HCT116 (cell line): Measurements from ENCODE around the gene SLC17A5. TPM values are rescaled to one million over a fixed set of nuclear protein-coding genes. Genes with fewer than 3 reads are reported as not detected.

Experiments
- ATAC-seq: fragments of 200-7000 bp; cut with Tn5 transposase; 2 replicates; pipeline ENCODE4 v1.9.1; 2020; ENCODE audit warnings: mild to moderate bottlenecking, moderate library complexity
- BruUV-seq: library from RNA; stranded (reverse); fragments of 400-500 nt; replicated peaks from 2 replicates; lab custom pipeline; 2021; lab: Mats Ljungman, UMichigan
- CTCF ChIA-PET: fragments of 300-600 bp; sonication (Branson Sonifier 250); formaldehyde crosslinking; loops from one replicate; lab custom pipeline; 2021; ENCODE audit warnings: antibody characterized with exemption; lab: Charles Lee
- POLR2A ChIA-PET: fragments of 300-600, 350-600 bp; sonication (Branson Sonifier 250); formaldehyde crosslinking; loops from one replicate; lab custom pipeline; 2021; ENCODE audit warnings: antibody characterized with exemption; lab: Charles Lee
- RAD21 ChIA-PET, 2 experiments: fragments of 300-600 bp; sonication (Branson Sonifier 250); formaldehyde crosslinking; loops; one replicate each; lab custom pipeline; 2023; ENCODE audit warnings: low total read pairs in 2 of 2; ENCODE audit not compliant: uncharacterized antibody in 2 of 2, unreplicated experiment in 2 of 2, low non-redundant PET in 1 of 2; lab: Charles Lee
- DNase-seq: peaks from one replicate; pipeline ENCODE4 v3.0.0-alpha.2; 2010; ENCODE audit warnings: low read depth, low spot score
- H2AFZ ChIP-seq: fragments of 200-600 bp; shearing (Covaris generic), sonication (generic); 2 replicates; pipeline ENCODE4 v1.6.1; 2017; ENCODE audit warnings: low read depth, mixed run types, mixed read lengths, antibody characterized with exemption, low read length; ENCODE audit not compliant: poor library complexity, severe bottlenecking
- H3K27ac ChIP-seq: 2 replicates; pipeline ENCODE4 v1.5.1; 2012; ENCODE audit warnings: low read depth, low read length
- H3K27me3 ChIP-seq: fragments of 200-600 bp; sonication (generic); 2 replicates; pipeline ENCODE4 v1.6.1; 2016; ENCODE audit warnings: mixed run types, low read length, mixed read lengths; ENCODE audit not compliant: insufficient read depth
- H3K36me3 ChIP-seq, 2 experiments: fragments of 200-500 bp in 1 of 2; fragments of 200-600 bp in 1 of 2; sonication (Bioruptor generic) in 1 of 2; sonication (generic) in 1 of 2; 2 replicates each; pipeline versions ENCODE4 v1.5.1 to v1.6.1; 2014 to 2016; ENCODE audit warnings: low read length in 2 of 2, inconsistent platforms in 1 of 2, mixed read lengths in 1 of 2, mixed run types in 1 of 2; ENCODE audit not compliant: insufficient read depth in 2 of 2, control insufficient read depth in 1 of 2
- H3K4me1 ChIP-seq, 2 experiments: fragments of 200-600 bp in 1 of 2; sonication (generic) in 1 of 2; 2 replicates each; pipeline versions ENCODE4 v1.5.1 to v1.6.1; 2012 to 2017; ENCODE audit warnings: low read length in 2 of 2, inconsistent platforms in 1 of 2, mild to moderate bottlenecking in 1 of 2, mixed read lengths in 1 of 2, mixed run types in 1 of 2, moderate library complexity in 1 of 2; ENCODE audit not compliant: insufficient read depth in 2 of 2, control insufficient read depth in 1 of 2
- H3K4me2 ChIP-seq: fragments of 200-600 bp; sonication (generic); 2 replicates; pipeline ENCODE4 v1.6.1; 2017; ENCODE audit warnings: mixed run types, low read length, mixed read lengths
- H3K4me3 ChIP-seq, 2 experiments: fragments of 200-600 bp in 1 of 2; sonication (generic) in 1 of 2; replicated peaks in 1 of 2; 2 replicates each; pipeline ENCODE4 v1.5.1; 2011 to 2016; ENCODE audit warnings: low read length in 2 of 2, control low read depth in 1 of 2, low read depth in 1 of 2, mild to moderate bottlenecking in 1 of 2, mixed read lengths in 1 of 2, mixed run types in 1 of 2
- H3K79me2 ChIP-seq: fragments of 200-600 bp; sonication (generic); 2 replicates; pipeline ENCODE4 v1.6.1; 2017; ENCODE audit warnings: mild to moderate bottlenecking, mixed run types, low read length, moderate library complexity, mixed read lengths; ENCODE audit not compliant: insufficient read depth
- H3K9ac ChIP-seq: fragments of 200-600 bp; sonication (generic); 2 replicates; pipeline ENCODE4 v1.6.1; 2016; ENCODE audit warnings: low read length, mixed read lengths
- H3K9me2 ChIP-seq: fragments of 200-600 bp; sonication (generic), shearing (Covaris generic); 2 replicates; pipeline ENCODE4 v1.6.1; 2017; ENCODE audit warnings: mixed run types, mild to moderate bottlenecking, moderate library complexity; ENCODE audit not compliant: insufficient read depth
- H3K9me3 ChIP-seq, 2 experiments: fragments of 200-500 bp in 1 of 2; fragments of 200-600 bp in 1 of 2; sonication (Bioruptor generic) in 1 of 2; sonication (generic) in 1 of 2; 2 replicates each; pipeline ENCODE4 v1.6.1; 2014 to 2017; ENCODE audit warnings: low read length in 2 of 2, mixed read lengths in 2 of 2, inconsistent platforms in 1 of 2, low read depth in 1 of 2, mild to moderate bottlenecking in 1 of 2, mixed run types in 1 of 2, moderate library complexity in 1 of 2; ENCODE audit not compliant: control insufficient read depth in 1 of 2, insufficient read depth in 1 of 2
- H4K20me1 ChIP-seq: fragments of 200-600 bp; sonication (generic), shearing (Covaris generic); 2 replicates; pipeline ENCODE4 v1.6.1; 2017; ENCODE audit warnings: mixed run types, mild to moderate bottlenecking, moderate library complexity; ENCODE audit not compliant: insufficient read depth
- CBX3 ChIP-seq: IDR thresholded peaks from 2 replicates; pipeline ENCODE4 v1.6.1; 2012; ENCODE audit warnings: low read depth
- CEBPB ChIP-seq: IDR thresholded peaks from 2 replicates; pipeline ENCODE4 v1.6.1; 2012; ENCODE audit warnings: low read depth
- EZH2 ChIP-seq: fragments of 200-600 bp; sonication (generic); IDR thresholded peaks from 2 replicates; pipeline ENCODE4 v1.6.1; 2017; ENCODE audit warnings: antibody characterized with exemption, mixed run types
- FOSL1 ChIP-seq: IDR thresholded peaks from 2 replicates; pipeline ENCODE4 v1.6.1; 2012; ENCODE audit warnings: low read depth
- JUND ChIP-seq: IDR thresholded peaks from 2 replicates; pipeline ENCODE4 v1.6.1; 2012
- POLR2A ChIP-seq: IDR thresholded peaks from 2 replicates; pipeline ENCODE4 v1.7.0; 2011; ENCODE audit warnings: borderline replicate concordance; ENCODE audit not compliant: insufficient read depth, insufficient read length; ENCODE audit errors: extremely low read depth
- POLR2AphosphoS5 ChIP-seq: IDR thresholded peaks from 2 replicates; pipeline ENCODE4 v1.6.1; 2011; ENCODE audit warnings: mild to moderate bottlenecking, low read depth, low read length, moderate library complexity
- RAD21 ChIP-seq: IDR thresholded peaks from 2 replicates; pipeline ENCODE4 v1.6.1; 2012; ENCODE audit warnings: low read depth, mild to moderate bottlenecking
- SRF ChIP-seq: IDR thresholded peaks from 2 replicates; pipeline ENCODE4 v1.6.1; 2012; ENCODE audit warnings: low read depth
- TCF7L2 ChIP-seq: IDR thresholded peaks from 2 replicates; pipeline ENCODE4 v1.7.0; 2011; ENCODE audit warnings: borderline replicate concordance, inconsistent platforms; ENCODE audit not compliant: insufficient read depth, insufficient read length; ENCODE audit errors: extremely low read depth
- YY1 ChIP-seq: IDR thresholded peaks from 2 replicates; pipeline ENCODE4 v1.6.1; 2011; ENCODE audit warnings: low read length, low read depth, moderate library complexity, mild to moderate bottlenecking; ENCODE audit not compliant: insufficient replicate concordance; ENCODE audit errors: extremely low read depth
- ZFX ChIP-seq: fragments of 450-650 bp; IDR thresholded peaks from 2 replicates; pipeline ENCODE4 v1.6.1; 2017
- ZNF274 ChIP-seq: fragments of 200-500 bp; sonication (Bioruptor generic); IDR thresholded peaks from 2 replicates; pipeline ENCODE4 v1.6.1; 2014; ENCODE audit warnings: mild to moderate bottlenecking, low read depth, low read length, inconsistent platforms
- intact Hi-C: fragments of 100-400 bp; cut with micrococcal nuclease; formaldehyde crosslinking; loops from 2 replicates; pipeline ENCODE4 v1.10.0; 2022
- total RNA-seq: library from RNA; stranded (reverse); gene quantifications from one replicate; pipeline ENCODE4 v1.2.1, GENCODE V29; 2021; ENCODE audit not compliant: unreplicated experiment
- TF ChIP-seq, protein P1 (sequence below): IDR thresholded peaks from 2 replicates; pipeline ENCODE4 v1.6.1; 2012
- TF ChIP-seq, protein P2 (sequence below), 3 experiments: fragments of 200-600 bp in 1 of 3; sonication (generic) in 1 of 3; IDR thresholded peaks in 2 of 3; conservative IDR thresholded peaks in 1 of 3; 2 replicates each; pipeline ENCODE4 v1.5.1; 2012 to 2017; ENCODE audit warnings: low read depth in 2 of 3, low read length in 2 of 3, antibody characterized with exemption in 1 of 3, borderline replicate concordance in 1 of 3, control low read depth in 1 of 3, mild to moderate bottlenecking in 1 of 3, mixed read lengths in 1 of 3, mixed run types in 1 of 3, moderate library complexity in 1 of 3; ENCODE audit not compliant: insufficient read depth in 1 of 3
- TF ChIP-seq, protein P3 (sequence below): IDR thresholded peaks from 2 replicates; pipeline ENCODE4 v1.6.1; 2012; ENCODE audit warnings: low read depth

SLC17A5 gene
- total RNA-seq, 1 experiment from 2014 or later: 17.0 TPM

DNA sequence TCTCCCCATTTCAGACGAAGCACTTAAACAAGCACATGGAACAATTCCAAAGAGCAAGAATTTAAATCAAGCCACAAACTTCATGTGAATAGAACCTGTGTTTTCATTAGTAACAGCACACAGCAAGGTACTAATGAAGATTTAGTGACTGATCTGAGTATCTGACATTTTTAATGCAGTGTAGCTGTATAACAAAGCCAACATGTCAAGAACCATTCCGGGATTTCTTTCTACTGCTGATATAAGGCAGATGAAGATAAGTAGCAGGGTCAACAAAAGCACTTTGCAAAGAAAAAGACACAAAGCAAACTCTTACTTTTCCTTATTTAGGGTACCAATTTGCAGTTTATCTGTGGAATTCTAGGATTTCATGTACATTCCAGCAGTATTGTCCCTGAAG lies 11.3 kb downstream of the SLC17A5 start (continued):
- TF ChIP-seq, protein P1, sequence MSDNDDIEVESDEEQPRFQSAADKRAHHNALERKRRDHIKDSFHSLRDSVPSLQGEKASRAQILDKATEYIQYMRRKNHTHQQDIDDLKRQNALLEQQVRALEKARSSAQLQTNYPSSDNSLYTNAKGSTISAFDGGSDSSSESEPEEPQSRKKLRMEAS: no peak
- TF ChIP-seq EZH2 (no peak), RAD21 (no peak), SRF (no peak), CEBPB (no peak), YY1 (no peak), TCF7L2 (no peak), FOSL1 (no peak), POLR2AphosphoS5 (no peak), CBX3 (no peak)
- TF ChIP-seq, all 23 proteins: peak for 0

DNA sequence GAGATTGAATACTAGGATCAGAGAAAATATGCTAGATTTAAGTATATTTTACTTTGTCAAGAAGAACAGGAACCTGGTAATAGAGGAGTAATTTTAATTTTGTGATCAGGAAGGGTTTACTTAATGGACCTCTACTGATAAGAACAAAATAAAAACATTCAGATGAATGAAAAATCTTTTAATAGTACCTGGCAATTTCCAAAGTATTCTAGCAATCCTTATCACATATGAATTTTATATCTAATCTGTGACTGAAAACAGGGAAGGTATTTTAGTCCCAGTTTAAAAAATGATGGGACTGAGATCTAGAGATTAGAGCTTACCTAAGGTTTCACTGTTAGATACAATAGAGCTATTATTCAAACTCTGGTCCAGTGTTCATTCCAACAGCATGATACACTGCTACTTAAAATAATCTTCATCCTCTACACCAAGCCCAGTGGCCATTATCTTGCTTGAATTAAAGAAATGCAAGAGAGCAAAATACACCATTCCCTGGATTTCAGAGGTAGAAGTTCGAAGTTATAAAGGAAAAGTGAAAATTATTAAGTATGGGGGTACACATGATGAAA lies 13.5 kb downstream of the SLC17A5 start:
- Histone ChIP-seq H3K27ac (no peak overlapping the region), H3K4me2 (0 out of 2 replicates have a peak overlapping the region, but pooled peaks have one; percentile 1), H3K4me3 (no peak overlapping the region), H3K79me2 (no peaks in the 10 kb centered on the region), H3K27me3 (no peaks in the 10 kb centered on the region), H3K9me3 (no peaks in the 10 kb centered on the region), H3K36me3 (peaks cover 0 to 6% of the 10 kb centered on the region in 2 experiments; a peak in 2 of 4 replicates), H3K9ac (no peak overlapping the region), H3K9me2 (no peaks in the 10 kb centered on the region), H2AFZ (no peak overlapping the region), H4K20me1 (no peaks in the 10 kb centered on the region), H3K4me1 (peaks cover 0 to 16% of the 10 kb centered on the region in 2 experiments)
- peak; percentile 47; the same call in 1 of the 2 replicates for ATAC-seq
- POLR2A ChIA-PET: no interaction called here
- CTCF ChIA-PET: no interaction called here
- no TSS peak for BruUV-seq
- no peak for DNase-seq
- intact Hi-C loops: no loop called here
- RAD21 ChIA-PET: no interaction called here
- no peak for TF ChIP-seq CEBPB
- TF ChIP-seq, protein P1: no peak
- TF ChIP-seq ZNF274: no peak
- TF ChIP-seq, protein P2, sequence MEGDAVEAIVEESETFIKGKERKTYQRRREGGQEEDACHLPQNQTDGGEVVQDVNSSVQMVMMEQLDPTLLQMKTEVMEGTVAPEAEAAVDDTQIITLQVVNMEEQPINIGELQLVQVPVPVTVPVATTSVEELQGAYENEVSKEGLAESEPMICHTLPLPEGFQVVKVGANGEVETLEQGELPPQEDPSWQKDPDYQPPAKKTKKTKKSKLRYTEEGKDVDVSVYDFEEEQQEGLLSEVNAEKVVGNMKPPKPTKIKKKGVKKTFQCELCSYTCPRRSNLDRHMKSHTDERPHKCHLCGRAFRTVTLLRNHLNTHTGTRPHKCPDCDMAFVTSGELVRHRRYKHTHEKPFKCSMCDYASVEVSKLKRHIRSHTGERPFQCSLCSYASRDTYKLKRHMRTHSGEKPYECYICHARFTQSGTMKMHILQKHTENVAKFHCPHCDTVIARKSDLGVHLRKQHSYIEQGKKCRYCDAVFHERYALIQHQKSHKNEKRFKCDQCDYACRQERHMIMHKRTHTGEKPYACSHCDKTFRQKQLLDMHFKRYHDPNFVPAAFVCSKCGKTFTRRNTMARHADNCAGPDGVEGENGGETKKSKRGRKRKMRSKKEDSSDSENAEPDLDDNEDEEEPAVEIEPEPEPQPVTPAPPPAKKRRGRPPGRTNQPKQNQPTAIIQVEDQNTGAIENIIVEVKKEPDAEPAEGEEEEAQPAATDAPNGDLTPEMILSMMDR (IDR thresholded peaks at IDR 0.05 in 2 of 3, conservative IDR thresholded peaks at IDR 0.05 in 1 of 3; ENCODE audit: borderline replicate concordance in 1 of 3, insufficient read depth in 1 of 3, low read depth in 2 of 3, low read length in 2 of 3): no peak
- no peak for TF ChIP-seq JUND
- TF ChIP-seq, protein P3, sequence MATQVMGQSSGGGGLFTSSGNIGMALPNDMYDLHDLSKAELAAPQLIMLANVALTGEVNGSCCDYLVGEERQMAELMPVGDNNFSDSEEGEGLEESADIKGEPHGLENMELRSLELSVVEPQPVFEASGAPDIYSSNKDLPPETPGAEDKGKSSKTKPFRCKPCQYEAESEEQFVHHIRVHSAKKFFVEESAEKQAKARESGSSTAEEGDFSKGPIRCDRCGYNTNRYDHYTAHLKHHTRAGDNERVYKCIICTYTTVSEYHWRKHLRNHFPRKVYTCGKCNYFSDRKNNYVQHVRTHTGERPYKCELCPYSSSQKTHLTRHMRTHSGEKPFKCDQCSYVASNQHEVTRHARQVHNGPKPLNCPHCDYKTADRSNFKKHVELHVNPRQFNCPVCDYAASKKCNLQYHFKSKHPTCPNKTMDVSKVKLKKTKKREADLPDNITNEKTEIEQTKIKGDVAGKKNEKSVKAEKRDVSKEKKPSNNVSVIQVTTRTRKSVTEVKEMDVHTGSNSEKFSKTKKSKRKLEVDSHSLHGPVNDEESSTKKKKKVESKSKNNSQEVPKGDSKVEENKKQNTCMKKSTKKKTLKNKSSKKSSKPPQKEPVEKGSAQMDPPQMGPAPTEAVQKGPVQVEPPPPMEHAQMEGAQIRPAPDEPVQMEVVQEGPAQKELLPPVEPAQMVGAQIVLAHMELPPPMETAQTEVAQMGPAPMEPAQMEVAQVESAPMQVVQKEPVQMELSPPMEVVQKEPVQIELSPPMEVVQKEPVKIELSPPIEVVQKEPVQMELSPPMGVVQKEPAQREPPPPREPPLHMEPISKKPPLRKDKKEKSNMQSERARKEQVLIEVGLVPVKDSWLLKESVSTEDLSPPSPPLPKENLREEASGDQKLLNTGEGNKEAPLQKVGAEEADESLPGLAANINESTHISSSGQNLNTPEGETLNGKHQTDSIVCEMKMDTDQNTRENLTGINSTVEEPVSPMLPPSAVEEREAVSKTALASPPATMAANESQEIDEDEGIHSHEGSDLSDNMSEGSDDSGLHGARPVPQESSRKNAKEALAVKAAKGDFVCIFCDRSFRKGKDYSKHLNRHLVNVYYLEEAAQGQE: no peak
- TF ChIP-seq TCF7L2: no peak
- no peak for TF ChIP-seq EZH2
- no peak for TF ChIP-seq ZFX
- TF ChIP-seq YY1: no peak
- TF ChIP-seq POLR2A: no peak
- TF ChIP-seq SRF: no peak
